Measurements from ENCODE around the gene POLK.

DNA sequence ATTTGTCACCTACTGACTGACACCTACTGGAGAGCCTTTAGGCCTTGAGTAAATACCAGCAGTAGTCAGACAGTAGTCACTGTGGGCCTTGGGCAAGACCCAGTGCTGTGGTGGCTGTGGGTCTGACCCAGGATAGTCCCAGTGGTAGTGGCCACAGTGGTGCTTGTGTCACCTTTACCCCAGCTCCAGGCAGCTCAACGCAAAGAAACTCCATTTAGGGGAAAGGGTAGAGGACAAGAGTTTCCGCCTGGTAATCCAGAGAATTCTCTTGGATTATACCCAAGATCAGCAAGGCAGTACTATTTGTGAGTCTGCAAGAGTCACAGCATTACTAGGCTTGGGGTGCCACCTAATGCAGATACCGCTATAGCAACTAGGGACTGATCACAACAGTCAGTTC, 29.2 kb upstream of the POLK start:
- TF ChIP-seq, protein P1, sequence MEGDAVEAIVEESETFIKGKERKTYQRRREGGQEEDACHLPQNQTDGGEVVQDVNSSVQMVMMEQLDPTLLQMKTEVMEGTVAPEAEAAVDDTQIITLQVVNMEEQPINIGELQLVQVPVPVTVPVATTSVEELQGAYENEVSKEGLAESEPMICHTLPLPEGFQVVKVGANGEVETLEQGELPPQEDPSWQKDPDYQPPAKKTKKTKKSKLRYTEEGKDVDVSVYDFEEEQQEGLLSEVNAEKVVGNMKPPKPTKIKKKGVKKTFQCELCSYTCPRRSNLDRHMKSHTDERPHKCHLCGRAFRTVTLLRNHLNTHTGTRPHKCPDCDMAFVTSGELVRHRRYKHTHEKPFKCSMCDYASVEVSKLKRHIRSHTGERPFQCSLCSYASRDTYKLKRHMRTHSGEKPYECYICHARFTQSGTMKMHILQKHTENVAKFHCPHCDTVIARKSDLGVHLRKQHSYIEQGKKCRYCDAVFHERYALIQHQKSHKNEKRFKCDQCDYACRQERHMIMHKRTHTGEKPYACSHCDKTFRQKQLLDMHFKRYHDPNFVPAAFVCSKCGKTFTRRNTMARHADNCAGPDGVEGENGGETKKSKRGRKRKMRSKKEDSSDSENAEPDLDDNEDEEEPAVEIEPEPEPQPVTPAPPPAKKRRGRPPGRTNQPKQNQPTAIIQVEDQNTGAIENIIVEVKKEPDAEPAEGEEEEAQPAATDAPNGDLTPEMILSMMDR (IDR thresholded peaks at IDR 0.05; ENCODE audit: low read depth, low read length), result no peak
- TF ChIP-seq POLR2A (IDR thresholded peaks at IDR 0.05; ENCODE audit: extremely low read depth, insufficient read length), result no peak
- TF ChIP-seq, protein P2, sequence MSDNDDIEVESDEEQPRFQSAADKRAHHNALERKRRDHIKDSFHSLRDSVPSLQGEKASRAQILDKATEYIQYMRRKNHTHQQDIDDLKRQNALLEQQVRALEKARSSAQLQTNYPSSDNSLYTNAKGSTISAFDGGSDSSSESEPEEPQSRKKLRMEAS (IDR thresholded peaks at IDR 0.05; ENCODE audit: low read depth, low read length), result no peak

All from NB4 (cell line).